Neural cell (in vitro differentiated cells): ENCODE data around the gene BLMH. TPM values are rescaled to one million over a fixed set of nuclear protein-coding genes. Genes with fewer than 3 reads are reported as not detected.

ENCODE experiments used
- H2AFZ ChIP-seq: fragments of 200-600, 300-800 bp; sonication (generic), shearing (Covaris generic); 2 replicates; pipeline ENCODE4 v1.6.0; 2014; ENCODE audit warnings: low read depth, mild to moderate bottlenecking, antibody characterized with exemption, low read length, moderate library complexity
- H3F3A ChIP-seq: fragments of 200-600 bp; shearing (Covaris generic); 2 replicates; pipeline ENCODE4 v1.6.1; 2016; ENCODE audit warnings: mild to moderate bottlenecking, moderate library complexity, mixed read lengths, antibody characterized with exemption, low read length; ENCODE audit not compliant: insufficient read depth, poor library complexity, severe bottlenecking
- H3K27ac ChIP-seq: fragments of 200-600, 300-800 bp; sonication (generic), shearing (Covaris generic); 2 replicates; pipeline ENCODE4 v1.5.1; 2014; ENCODE audit warnings: mild to moderate bottlenecking, low read length, moderate library complexity
- H3K27me3 ChIP-seq: fragments of 300-800, 200-600 bp; sonication (generic), shearing (Covaris generic); 2 replicates; pipeline ENCODE4 v1.6.0; 2014; ENCODE audit warnings: mild to moderate bottlenecking, low read depth, low read length, moderate library complexity; ENCODE audit not compliant: insufficient read depth
- H3K36me3 ChIP-seq: fragments of 300-800, 200-600 bp; sonication (generic), shearing (Covaris generic); 2 replicates; pipeline ENCODE4 v1.5.1; 2014; ENCODE audit warnings: mild to moderate bottlenecking, antibody characterized with exemption, low read length, moderate library complexity; ENCODE audit not compliant: insufficient read depth
- H3K4me2 ChIP-seq: fragments of 300-800, 200-600 bp; sonication (generic), shearing (Covaris generic); 2 replicates; pipeline ENCODE4 v1.6.0; 2014; ENCODE audit warnings: mild to moderate bottlenecking, low read length
- H3K4me3 ChIP-seq: fragments of 300-800, 200-600 bp; sonication (generic), shearing (Covaris generic); 2 replicates; pipeline ENCODE4 v1.5.1; 2014; ENCODE audit warnings: mild to moderate bottlenecking, low read length, moderate library complexity
- H3K79me2 ChIP-seq: fragments of 200-600 bp; shearing (Covaris generic); replicated peaks from 2 replicates; pipeline ENCODE4 v1.6.0; 2014; ENCODE audit warnings: mild to moderate bottlenecking, low read length, moderate library complexity; ENCODE audit not compliant: insufficient read depth
- H3K9ac ChIP-seq: fragments of 300-800, 200-600 bp; sonication (generic), shearing (Covaris generic); 2 replicates; pipeline ENCODE4 v1.6.1; 2016; ENCODE audit warnings: mild to moderate bottlenecking, low read length, mixed read lengths
- H3K9me2 ChIP-seq: fragments of 200-600 bp; shearing (Covaris generic); 2 replicates; pipeline ENCODE4 v1.6.1; 2016; ENCODE audit warnings: mild to moderate bottlenecking, low read length, mixed read lengths; ENCODE audit not compliant: insufficient read depth
- H3K9me3 ChIP-seq: fragments of 200-600, 300-800 bp; sonication (generic), shearing (Covaris generic); 2 replicates; pipeline ENCODE4 v1.6.1; 2016; ENCODE audit warnings: mild to moderate bottlenecking, mixed run types, low read length, moderate library complexity, mixed read lengths
- H4K20me1 ChIP-seq: fragments of 200-600 bp; shearing (Covaris generic); 2 replicates; pipeline ENCODE4 v1.6.1; 2016; ENCODE audit warnings: mild to moderate bottlenecking, mixed run types; ENCODE audit not compliant: insufficient read depth
- CTCF ChIP-seq: fragments of 450-650 bp; IDR thresholded peaks from 2 replicates; pipeline ENCODE4 v1.5.1; 2014; ENCODE audit warnings: antibody characterized with exemption, mild to moderate bottlenecking, moderate library complexity; ENCODE audit not compliant: poor library complexity, severe bottlenecking
- EP300 ChIP-seq: fragments of 450-650 bp; conservative IDR thresholded peaks from 2 replicates; pipeline ENCODE4 v1.6.1; 2014; ENCODE audit warnings: antibody characterized with exemption, mild to moderate bottlenecking, moderate library complexity; ENCODE audit not compliant: poor library complexity, severe bottlenecking
- EZH2 ChIP-seq: fragments of 200-600, 300-800 bp; shearing (Covaris generic), sonication (generic); IDR thresholded peaks from 2 replicates; pipeline ENCODE4 v1.6.1; 2014; ENCODE audit warnings: antibody characterized with exemption, low read length, borderline replicate concordance, mild to moderate bottlenecking; ENCODE audit not compliant: insufficient read depth, poor library complexity, severe bottlenecking
- MXI1 ChIP-seq: fragments of 450-650 bp; conservative IDR thresholded peaks from 2 replicates; pipeline ENCODE4 v1.6.1; 2014; ENCODE audit warnings: antibody characterized with exemption, mild to moderate bottlenecking; ENCODE audit not compliant: poor library complexity, severe bottlenecking
- POLR2AphosphoS5 ChIP-seq: IDR thresholded peaks from 2 replicates; pipeline ENCODE4 v1.6.1; 2012
- RAD21 ChIP-seq: fragments of 450-650 bp; conservative IDR thresholded peaks from 2 replicates; pipeline ENCODE4 v1.6.1; 2014; ENCODE audit warnings: antibody characterized with exemption, mild to moderate bottlenecking, moderate library complexity
- SMC3 ChIP-seq: fragments of 450-650 bp; conservative IDR thresholded peaks from 2 replicates; pipeline ENCODE4 v1.6.1; 2014; ENCODE audit warnings: antibody characterized with exemption, mild to moderate bottlenecking, moderate library complexity; ENCODE audit not compliant: poor library complexity
- TAF1 ChIP-seq: IDR thresholded peaks from 2 replicates; pipeline ENCODE4 v1.6.1; 2012; ENCODE audit warnings: low read depth
- polyA plus RNA-seq: library from polyadenylated mRNA; depleted of rRNA; stranded (reverse); fragments of >200 nt; gene quantifications from 2 replicates; pipeline ENCODE4 v1.2.3, GENCODE V29; 2014
- TF ChIP-seq, protein P1 (sequence below): IDR thresholded peaks from 2 replicates; pipeline ENCODE4 v1.6.1; 2012; ENCODE audit warnings: borderline replicate concordance

Gene BLMH
- polyA plus RNA-seq, 1 donor from 2014 or later: 44.3 TPM

GRCh38 chr17:30222721-30223175 lies 69.0 kb downstream of the BLMH start:
- H3K79me2 ChIP-seq: no peaks in the 10 kb centered on the region
- no peak overlapping the region for H2AFZ ChIP-seq
- no peaks in the 10 kb centered on the region for H3K27me3 ChIP-seq
- H3K4me2 ChIP-seq: no peak overlapping the region
- no peaks in the 10 kb centered on the region for H4K20me1 ChIP-seq
- TF ChIP-seq POLR2AphosphoS5 (no peak), EZH2 (no peak), SMC3 (no peak)
- H3K9ac ChIP-seq: no peak overlapping the region
- H3K4me3 ChIP-seq: no peak overlapping the region
- H3F3A ChIP-seq: no peaks in the 10 kb centered on the region
- H3K9me2 ChIP-seq: no peaks in the 10 kb centered on the region
- no peak overlapping the region for H3K27ac ChIP-seq
- no peaks in the 10 kb centered on the region for H3K9me3 ChIP-seq
- H3K36me3 ChIP-seq: no peaks in the 10 kb centered on the region

- Histone ChIP-seq H3K4me2 (no peak overlapping the region), H3K27me3 (no peaks in the 10 kb centered on the region), H3F3A (no peaks in the 10 kb centered on the region), H4K20me1 (no peaks in the 10 kb centered on the region), H2AFZ (no peak overlapping the region), H3K9ac (no peak overlapping the region), H3K9me2 (no peaks in the 10 kb centered on the region), H3K4me3 (no peak overlapping the region), H3K27ac (no peak overlapping the region), H3K9me3 (no peaks in the 10 kb centered on the region), H3K36me3 (no peaks in the 10 kb centered on the region), H3K79me2 (no peaks in the 10 kb centered on the region)
- no peak for TF ChIP-seq POLR2AphosphoS5
- no peak for TF ChIP-seq SMC3
- TF ChIP-seq, protein P1, sequence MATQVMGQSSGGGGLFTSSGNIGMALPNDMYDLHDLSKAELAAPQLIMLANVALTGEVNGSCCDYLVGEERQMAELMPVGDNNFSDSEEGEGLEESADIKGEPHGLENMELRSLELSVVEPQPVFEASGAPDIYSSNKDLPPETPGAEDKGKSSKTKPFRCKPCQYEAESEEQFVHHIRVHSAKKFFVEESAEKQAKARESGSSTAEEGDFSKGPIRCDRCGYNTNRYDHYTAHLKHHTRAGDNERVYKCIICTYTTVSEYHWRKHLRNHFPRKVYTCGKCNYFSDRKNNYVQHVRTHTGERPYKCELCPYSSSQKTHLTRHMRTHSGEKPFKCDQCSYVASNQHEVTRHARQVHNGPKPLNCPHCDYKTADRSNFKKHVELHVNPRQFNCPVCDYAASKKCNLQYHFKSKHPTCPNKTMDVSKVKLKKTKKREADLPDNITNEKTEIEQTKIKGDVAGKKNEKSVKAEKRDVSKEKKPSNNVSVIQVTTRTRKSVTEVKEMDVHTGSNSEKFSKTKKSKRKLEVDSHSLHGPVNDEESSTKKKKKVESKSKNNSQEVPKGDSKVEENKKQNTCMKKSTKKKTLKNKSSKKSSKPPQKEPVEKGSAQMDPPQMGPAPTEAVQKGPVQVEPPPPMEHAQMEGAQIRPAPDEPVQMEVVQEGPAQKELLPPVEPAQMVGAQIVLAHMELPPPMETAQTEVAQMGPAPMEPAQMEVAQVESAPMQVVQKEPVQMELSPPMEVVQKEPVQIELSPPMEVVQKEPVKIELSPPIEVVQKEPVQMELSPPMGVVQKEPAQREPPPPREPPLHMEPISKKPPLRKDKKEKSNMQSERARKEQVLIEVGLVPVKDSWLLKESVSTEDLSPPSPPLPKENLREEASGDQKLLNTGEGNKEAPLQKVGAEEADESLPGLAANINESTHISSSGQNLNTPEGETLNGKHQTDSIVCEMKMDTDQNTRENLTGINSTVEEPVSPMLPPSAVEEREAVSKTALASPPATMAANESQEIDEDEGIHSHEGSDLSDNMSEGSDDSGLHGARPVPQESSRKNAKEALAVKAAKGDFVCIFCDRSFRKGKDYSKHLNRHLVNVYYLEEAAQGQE: no peak
- no peak for TF ChIP-seq CTCF
- no peak for TF ChIP-seq EP300
- TF ChIP-seq EZH2: no peak
- no peak for TF ChIP-seq RAD21
- no peak for TF ChIP-seq TAF1
- no peak for TF ChIP-seq MXI1
Observed at GRCh38 chr17:30222251-30222650, 69.5 kb downstream of the BLMH start.

DNA sequence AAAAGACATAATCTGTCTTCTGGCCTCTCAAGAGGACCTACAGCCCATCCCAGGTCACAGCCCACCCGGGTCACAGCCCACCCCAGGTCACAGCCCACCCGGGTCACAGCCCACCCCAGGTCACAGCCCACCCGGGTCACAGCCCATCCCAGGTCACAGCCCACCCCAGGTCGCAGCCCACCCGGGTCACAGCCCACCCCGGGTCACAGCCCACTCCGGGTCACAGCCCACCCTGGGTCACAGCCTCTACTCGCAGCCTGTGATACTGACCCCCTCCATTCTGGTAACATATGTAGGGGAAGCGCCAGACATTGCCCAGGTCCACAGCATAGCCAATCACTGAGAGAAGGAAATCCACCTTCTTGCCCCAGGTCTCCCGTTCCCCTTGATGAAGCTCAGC lies 70.4 kb downstream of the BLMH start:
- H3K27me3 ChIP-seq: no peaks in the 10 kb centered on the region
- no peaks in the 10 kb centered on the region for H4K20me1 ChIP-seq
- H3K4me2 ChIP-seq: no peak overlapping the region
- H3K9me2 ChIP-seq: no peaks in the 10 kb centered on the region
- no peaks in the 10 kb centered on the region for H3K9me3 ChIP-seq
- H3K4me3 ChIP-seq: no peak overlapping the region
- no peak overlapping the region for H3K9ac ChIP-seq
- no peaks in the 10 kb centered on the region for H3K36me3 ChIP-seq
- TF ChIP-seq MXI1 (no peak), TAF1 (no peak), CTCF (no peak), EZH2 (no peak), EP300 (no peak), RAD21 (no peak), POLR2AphosphoS5 (no peak), SMC3 (no peak)
- TF ChIP-seq, protein P1: no peak
- no peak overlapping the region for H2AFZ ChIP-seq
- no peak overlapping the region for H3K27ac ChIP-seq
- H3K79me2 ChIP-seq: no peaks in the 10 kb centered on the region
- no peaks in the 10 kb centered on the region for H3F3A ChIP-seq
